ENCODE measurements around the gene SH2D4B.

The SH2D4B gene

GRCh38 chr10:80590585-80591125 lies 53.0 kb downstream of the SH2D4B start:
- DNase-seq (ENCODE audit: low read depth), result no peak

DNA sequence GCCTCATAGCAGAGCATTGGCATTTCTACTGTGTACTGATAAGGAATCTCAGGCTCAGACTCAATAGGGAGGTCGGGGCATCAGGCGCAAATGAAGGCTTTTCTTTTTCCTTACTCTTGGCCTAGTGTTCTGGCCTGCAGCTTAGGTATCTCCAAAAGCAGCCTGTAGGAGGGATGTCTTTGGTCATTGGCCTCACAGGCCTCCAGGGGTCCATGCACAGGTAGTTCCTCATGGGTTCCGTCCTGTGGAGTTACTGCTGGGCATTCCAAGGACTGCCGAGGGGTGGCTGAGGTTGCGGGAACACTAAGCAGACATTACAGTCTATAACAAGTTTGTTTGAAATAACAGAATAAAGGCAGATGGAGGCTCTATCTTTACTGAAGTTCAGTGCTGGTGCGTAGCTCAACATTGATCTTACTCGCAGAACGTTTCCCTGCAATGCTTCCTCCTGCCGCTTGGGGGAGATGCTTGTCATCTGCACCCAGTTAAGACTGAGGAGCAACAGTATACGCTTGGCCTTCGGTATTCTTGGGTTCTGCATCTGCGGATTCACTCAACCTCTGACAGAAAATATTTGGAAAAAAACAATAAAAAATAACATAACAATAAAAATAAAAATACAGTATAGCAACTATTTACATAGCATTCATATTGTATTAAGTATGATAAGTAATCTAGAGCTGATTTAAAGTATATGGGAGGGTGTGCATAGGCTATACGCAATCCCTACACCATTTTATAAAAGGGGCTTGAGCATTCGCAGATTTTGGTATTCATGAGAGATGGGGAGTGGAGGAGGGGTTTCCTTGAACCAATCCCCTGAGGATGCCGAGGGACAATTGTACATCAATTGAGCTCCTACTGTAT lies 58.9 kb downstream of the SH2D4B start:
- peak; percentile 58 for DNase-seq (ENCODE audit: low read depth)

DNA sequence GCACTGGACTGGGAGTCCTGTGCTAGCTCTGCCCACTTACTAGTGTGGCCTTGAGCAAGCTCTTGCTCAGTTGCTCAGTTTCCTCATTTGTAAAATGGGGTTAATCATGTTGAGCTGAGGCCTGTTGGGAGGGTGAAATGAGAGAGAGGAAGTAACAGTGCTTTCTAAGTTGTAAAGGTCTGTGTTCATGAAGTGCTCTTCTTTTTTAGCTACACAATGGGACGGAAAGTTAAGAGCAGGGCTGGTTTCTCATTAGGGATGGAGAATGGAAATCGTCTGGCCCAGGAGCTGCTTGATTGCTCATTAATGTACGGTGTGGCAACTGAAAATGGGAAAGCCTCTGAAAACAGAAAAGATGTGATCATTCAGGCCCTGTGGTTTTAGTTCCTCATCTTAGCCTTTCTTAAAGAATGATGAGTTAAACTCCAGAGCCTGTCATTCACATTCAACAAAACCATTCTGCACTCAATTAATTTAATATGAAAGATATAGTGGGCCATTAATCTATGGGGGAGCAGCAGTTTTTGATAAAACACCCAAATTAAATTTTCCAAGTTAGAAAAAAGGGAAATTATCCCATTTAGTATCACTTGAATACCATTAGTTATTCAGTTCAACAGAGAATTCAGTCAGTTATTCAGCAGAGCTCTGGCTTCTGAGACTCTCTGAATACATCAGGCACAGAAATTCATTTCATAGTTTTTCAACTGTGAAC lies 60.5 kb downstream of the SH2D4B start:
- no peak for DNase-seq (ENCODE audit: low read depth)

GRCh38 chr10:80598951-80599350 lies 61.2 kb downstream of the SH2D4B start:
- DNase-seq (ENCODE audit: low read depth), result no peak

GRCh38 chr10:80599424-80599847 lies 61.7 kb downstream of the SH2D4B start:
- DNase-seq (ENCODE audit: low read depth), result peak; percentile 48

- DNase-seq (ENCODE audit: low read depth), result no peak
Observed at GRCh38 chr10:80600256-80600655, 62.6 kb downstream of the SH2D4B start.

GRCh38 chr10:80602881-80603280 lies 65.2 kb downstream of the SH2D4B start:
- no peak for DNase-seq (ENCODE audit: low read depth)

- no peak for DNase-seq (ENCODE audit: low read depth)
Observed at GRCh38 chr10:80603516-80603915, 65.8 kb downstream of the SH2D4B start.

GRCh38 chr10:80608706-80609105 lies 71.0 kb downstream of the SH2D4B start:
- DNase-seq (ENCODE audit: low read depth), result no peak

DNA sequence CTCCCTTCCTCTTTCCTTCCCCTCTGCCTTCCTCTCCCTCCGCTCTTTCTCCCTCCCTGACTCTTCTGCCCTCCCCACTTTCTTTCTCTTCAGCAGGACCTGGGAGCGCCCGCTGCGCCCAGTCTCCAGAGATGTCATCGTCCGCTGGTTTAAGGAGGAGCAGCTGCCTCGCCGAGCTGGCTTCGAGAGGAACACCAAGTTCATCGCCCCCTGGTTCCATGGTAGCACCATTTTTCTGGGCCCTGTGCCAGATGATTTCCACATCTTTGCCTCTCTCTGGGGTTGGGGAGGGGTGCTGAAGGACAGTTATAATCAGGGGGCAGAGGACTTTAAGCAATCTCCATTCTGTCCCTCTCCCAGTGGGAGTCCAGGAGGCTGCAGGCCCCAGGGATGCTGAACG lies 71.6 kb downstream of the SH2D4B start:
- DNase-seq (ENCODE audit: low read depth), result no peak

GRCh38 chr10:80611481-80612185 lies 73.9 kb downstream of the SH2D4B start:
- no peak for DNase-seq (ENCODE audit: low read depth)

DNA sequence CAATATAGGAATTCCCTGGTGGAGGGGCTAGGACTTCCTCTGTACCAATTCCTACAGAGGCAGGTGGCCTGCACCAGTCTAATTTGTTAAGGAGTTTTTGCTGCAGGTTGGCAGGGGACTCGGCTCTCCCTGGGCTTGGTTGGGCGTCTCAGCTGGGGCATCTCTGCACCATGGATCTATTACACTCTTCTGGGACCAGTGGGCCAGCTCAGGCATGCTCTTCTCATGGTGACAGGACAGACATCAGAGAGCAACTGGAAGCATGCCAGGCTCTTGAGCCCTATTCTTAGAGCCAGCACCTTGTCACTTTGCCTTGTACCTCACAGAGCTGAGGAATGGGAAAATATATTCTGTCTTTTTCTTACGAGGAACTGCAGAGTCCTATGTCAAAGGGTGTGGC lies 74.6 kb downstream of the SH2D4B start:
- DNase-seq (ENCODE audit: low read depth), result no peak

GRCh38 chr10:80613466-80614170 lies 75.9 kb downstream of the SH2D4B start:
- DNase-seq (ENCODE audit: low read depth), result no peak

DNA sequence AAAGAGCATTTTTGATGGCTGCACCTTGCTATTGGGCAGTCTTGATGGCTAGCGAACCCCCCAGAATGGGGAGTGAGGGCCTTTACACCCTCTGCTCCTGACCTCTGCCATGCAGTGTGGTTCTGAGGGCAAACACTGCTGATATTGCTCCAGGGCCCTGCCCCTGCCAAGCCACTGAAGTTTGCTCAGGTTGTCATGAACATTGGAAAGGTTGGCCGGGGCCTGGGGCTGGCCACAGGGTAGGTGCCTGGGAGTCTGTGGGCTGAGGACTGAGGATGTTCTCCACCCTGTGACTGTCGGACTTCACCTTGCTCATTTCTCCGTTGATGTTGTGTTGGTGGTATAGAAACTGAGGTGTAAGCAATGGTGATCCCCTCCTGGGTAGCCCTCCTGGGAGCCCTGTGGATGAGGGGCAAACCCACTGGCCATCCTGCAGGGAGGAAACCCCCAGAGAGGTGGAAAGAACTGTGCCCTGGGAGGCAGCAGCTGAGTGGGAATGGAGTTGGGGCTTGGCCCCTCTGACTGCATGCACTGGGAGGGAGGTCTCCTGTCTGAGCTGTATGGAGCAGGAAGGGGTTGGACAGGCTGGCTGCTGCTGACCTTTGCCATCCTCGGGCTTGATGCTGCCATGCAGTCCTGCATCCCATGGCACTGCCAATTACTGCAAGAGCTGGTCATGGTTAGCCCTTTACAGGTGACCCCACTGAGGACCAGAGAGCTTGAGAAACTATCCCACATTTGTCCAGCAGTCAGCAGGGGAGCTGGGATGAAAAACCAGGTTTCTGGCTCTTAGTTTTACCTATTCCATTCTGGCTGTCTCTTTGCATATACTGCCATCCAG lies 77.1 kb downstream of the SH2D4B start:
- DNase-seq (ENCODE audit: low read depth), result no peak

DNA sequence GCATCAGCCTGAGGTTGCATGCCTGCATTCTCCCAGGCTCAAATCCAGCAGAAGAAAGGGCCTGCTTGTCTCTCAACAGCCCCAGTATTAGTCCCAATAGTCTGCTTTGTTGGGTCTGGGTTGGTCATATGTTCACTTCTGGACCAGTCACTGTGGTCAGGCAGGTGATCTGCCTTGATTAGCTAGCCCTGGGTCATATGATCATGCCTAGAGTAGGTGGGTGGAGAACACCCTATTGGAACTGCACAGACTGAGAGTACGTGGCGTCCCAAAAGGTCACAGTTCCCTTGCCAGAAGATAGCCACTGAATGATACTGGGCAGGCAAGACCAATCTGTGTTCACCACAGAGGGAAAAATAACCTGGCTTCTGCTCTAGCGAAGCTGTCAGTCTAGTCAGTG lies 80.1 kb downstream of the SH2D4B start:
- DNase-seq (ENCODE audit: low read depth), result no peak

- DNase-seq (ENCODE audit: low read depth), result no peak
Observed at GRCh38 chr10:80619036-80619435, 81.3 kb downstream of the SH2D4B start.

GRCh38 chr10:80622153-80622552 lies 84.5 kb downstream of the SH2D4B start:
- no peak for DNase-seq (ENCODE audit: low read depth)

DNA sequence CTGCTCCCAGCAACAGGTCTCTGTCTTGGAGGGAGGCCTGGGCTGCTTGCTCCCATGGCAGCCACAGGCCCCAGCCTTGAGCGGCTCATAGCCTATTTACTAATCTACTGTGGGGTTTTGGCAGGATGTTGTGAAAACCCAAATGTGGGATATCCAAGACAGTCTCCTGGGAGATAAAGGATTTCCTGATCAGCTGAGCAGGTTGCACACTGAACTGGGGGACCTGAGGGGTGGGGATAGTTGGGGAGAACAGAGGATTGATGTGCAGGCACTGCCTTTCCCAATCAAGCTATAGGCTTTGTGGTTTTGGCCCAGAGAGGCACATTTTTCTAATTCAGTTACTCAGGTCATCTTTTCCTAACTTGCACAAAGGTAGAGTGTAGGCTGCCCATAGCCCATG lies 92.6 kb downstream of the SH2D4B start:
- DNase-seq (ENCODE audit: low read depth), result no peak

DNA sequence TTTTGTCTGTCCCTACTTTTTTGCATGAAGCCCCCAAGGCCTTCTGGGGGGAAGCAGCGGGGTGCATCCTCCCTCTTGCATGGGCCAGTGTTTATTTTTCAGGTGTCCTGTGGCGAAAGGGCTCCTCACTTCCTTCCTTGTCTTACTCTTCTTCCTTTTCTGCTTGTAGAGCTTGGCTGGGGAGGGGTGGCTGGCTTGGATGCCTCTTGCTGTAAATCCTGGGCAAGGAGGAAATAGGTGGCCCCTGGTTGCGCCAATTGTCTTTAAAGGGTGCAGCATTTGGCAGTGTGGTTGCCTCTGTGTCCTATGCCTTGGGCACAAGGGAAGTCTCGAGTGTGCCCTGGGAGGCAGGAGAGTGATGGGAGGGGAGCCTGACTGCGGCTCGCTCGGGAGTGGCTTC lies 95.0 kb downstream of the SH2D4B start:
- DNase-seq (ENCODE audit: low read depth), result no peak

GRCh38 chr10:80633383-80633860 lies 95.7 kb downstream of the SH2D4B start:
- DNase-seq (ENCODE audit: low read depth), result no peak

GRCh38 chr10:80633910-80634309 lies 96.2 kb downstream of the SH2D4B start:
- no peak for DNase-seq (ENCODE audit: low read depth)

All from iris pigment epithelial cell (primary cell).